Caki2 (cell line): ENCODE data around the gene SKAP2. TPM values are rescaled to one million over a fixed set of nuclear protein-coding genes. Genes with fewer than 3 reads are reported as not detected.

Source experiments
- total RNA-seq: library from RNA; depleted of rRNA; stranded (reverse); fragments of >200 nt; shearing (Covaris generic); gene quantifications from 2 replicates; pipeline ENCODE4 v1.2.3, GENCODE V29; 2014; ENCODE audit warnings: low replicate concordance; rRNA removed

Gene SKAP2
- total RNA-seq, 1 experiment from 2014 or later: 49.3 TPM

Other genes starting within 250 kb of the SKAP2 start
- 0.38 and 3.9 TPM in 2 replicates for gene HOXA1, start 231.4 kb upstream of the SKAP2 start, total RNA-seq
- gene HOXA2, start 238.1 kb upstream of the SKAP2 start, total RNA-seq: 0.30 TPM in 1 of 2 replicates, not detected in the other